Measurements from ENCODE around the gene ANO6. TPM values are rescaled to one million over a fixed set of nuclear protein-coding genes. Genes with fewer than 3 reads are reported as not detected.

The ANO6 gene
- total RNA-seq, 1 donor from 2014 or later = 46.6 TPM

- DNase-seq (no peak), ATAC-seq (ENCODE audit: poor library complexity) (peak; percentile 77)
- intact Hi-C loops (cut with DNase I) = no loop called here
Observed at GRCh38 chr12:45406988-45407850, 191.3 kb downstream of the ANO6 start.

GRCh38 chr12:45407981-45408728, 192.3 kb downstream of the ANO6 start:
- intact Hi-C loops (cut with DNase I) = no loop called here
- DNase-seq = no peak
- no peak for ATAC-seq (ENCODE audit: poor library complexity)

GRCh38 chr12:45408729-45409114, 192.8 kb downstream of the ANO6 start:
- intact Hi-C loops (cut with DNase I) = no loop called here
- no peak for ATAC-seq (ENCODE audit: poor library complexity)
- no peak for DNase-seq

DNA sequence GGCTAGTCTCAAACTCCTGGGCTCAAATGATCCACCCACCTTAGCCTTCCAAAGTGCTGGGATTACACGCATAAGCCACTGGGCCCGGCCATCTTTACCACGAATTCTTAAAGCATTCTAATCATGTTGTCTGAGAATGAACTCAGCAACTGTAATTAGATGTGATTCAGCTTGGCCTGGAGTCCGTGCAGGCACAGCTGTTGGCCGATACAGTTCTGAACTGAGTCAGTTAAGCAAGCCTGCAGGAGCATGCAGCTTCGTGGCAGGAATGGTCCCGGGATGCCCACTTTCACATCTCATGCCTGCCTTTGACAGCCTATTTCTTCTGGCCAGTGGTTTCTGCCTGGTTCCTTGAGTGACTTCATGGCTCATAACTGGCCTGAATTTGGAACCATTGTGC, 194.1 kb downstream of the ANO6 start:
- DNase-seq (no peak), ATAC-seq (ENCODE audit: poor library complexity) (no peak)
- intact Hi-C loops (cut with DNase I) = no loop called here

DNA sequence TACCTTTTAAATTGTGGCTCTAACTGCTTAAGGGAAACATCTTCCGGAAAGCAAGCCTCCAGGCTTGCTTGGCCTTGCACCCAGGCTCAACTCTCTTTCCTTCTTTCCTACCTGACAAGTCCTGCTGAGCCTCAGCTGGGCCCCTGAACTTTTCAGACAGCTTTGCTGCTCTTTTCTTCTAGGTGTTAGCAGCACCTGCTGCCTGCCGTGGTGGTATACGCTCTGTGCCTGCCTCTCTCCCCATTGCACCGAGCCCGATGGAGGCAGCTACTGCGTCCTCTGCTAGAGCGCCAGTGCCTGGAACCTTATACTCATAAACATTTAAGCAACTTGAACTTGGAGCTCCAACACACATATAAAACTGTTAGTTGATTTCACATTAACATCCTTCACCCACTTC, 195.7 kb downstream of the ANO6 start:
- DNase-seq (no peak), ATAC-seq (ENCODE audit: poor library complexity) (no peak)
- intact Hi-C loops (cut with DNase I) = no loop called here

DNA sequence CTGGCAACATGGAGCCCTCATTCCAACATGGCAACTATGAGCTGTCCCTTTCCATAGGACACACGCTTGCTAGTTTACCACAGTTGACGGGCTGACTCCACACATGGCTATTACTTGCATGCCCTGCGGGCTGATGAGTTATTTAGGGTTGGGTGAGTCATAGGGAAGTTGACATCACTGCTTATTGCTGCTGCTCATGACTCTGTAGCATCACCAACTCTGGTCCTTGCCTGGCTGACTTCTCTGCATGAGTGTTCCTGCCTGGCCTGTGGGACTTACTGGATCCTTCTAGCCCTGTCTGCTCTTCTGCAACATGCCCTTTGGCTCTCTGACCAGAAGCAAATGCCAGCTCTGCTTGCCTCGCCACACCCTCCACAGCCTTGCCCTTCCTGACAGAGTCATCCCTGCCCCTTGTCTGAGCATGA, 199.5 kb downstream of the ANO6 start:
- DNase-seq (no peak), ATAC-seq (ENCODE audit: poor library complexity) (peak; percentile 87)
- intact Hi-C loops (cut with DNase I) = no loop called here

- no peak for DNase-seq
- ATAC-seq (ENCODE audit: poor library complexity) = no peak
- intact Hi-C loops (cut with DNase I) = no loop called here
Observed at GRCh38 chr12:45416126-45416525, 200.2 kb downstream of the ANO6 start.

DNA sequence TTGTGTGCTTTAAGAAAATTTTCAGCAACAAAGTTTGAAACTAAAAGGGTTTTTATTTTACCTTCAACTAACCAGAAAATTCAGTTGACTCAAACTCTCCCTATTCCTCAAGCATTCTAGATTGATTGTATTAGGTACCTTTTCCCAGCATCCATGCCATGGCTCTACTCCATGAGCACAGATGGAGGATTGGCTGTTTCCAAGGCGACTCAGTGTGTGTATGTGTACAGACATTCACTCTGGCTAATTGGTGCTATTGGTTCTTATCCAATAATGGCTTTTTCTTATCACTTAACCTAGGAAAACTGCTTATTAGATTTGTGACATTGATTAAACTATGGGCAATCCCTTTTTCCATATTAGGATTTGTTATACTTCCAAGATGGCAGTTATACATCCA, 202.6 kb downstream of the ANO6 start:
- ATAC-seq (ENCODE audit: poor library complexity) (no peak), DNase-seq (no peak)
- intact Hi-C loops (cut with DNase I) = no loop called here

- no peak for DNase-seq
- ATAC-seq (ENCODE audit: poor library complexity) = no peak
- intact Hi-C loops (cut with DNase I) = no loop called here
Observed at GRCh38 chr12:45419317-45419814, 203.5 kb downstream of the ANO6 start.

- no peak for ATAC-seq (ENCODE audit: poor library complexity)
- intact Hi-C loops (cut with DNase I) = no loop called here
- no peak for DNase-seq
Observed at GRCh38 chr12:45421736-45422135, 205.8 kb downstream of the ANO6 start.

DNA sequence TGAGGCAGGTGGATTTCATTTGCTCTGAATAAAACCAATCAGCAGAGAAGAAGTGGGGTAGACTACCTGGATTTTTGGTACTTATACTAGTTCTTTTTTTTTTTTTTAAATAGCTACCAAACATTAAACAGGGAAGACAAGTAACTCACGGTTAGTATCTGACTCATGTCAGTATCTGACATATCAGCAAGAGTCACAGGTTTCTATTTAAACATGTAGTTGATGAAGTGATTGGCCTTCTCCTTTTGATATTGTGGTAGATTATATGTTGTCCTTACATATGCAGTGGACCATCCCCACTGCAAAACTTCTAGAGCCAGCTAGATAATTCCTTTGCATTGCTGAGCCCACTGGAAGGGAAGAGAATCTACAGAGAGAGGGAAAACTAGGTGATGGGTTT, 208.0 kb downstream of the ANO6 start:
- ATAC-seq (ENCODE audit: poor library complexity) = no peak
- intact Hi-C loops (cut with DNase I) = no loop called here
- no peak for DNase-seq

DNA sequence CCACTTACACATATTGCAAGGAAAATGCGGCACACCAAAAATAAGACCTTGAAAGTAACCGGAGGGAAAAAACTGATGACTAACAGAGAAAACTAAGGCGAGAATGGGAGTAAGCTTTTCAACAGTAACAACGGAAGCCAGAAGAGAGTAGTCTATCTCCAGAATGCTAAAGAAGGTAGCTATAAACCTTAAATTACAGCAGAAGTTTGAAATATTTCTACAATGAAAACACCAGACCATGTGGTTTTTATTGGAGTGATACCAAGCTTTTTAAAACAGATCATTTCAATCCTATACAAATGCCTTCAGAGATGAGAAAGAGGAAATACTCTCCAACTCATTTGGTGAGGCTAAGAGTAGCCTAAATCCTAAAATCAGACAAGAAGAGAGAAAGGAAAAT, 209.5 kb downstream of the ANO6 start:
- intact Hi-C loops (cut with DNase I) = no loop called here
- ATAC-seq (ENCODE audit: poor library complexity) = no peak
- DNase-seq = no peak

DNA sequence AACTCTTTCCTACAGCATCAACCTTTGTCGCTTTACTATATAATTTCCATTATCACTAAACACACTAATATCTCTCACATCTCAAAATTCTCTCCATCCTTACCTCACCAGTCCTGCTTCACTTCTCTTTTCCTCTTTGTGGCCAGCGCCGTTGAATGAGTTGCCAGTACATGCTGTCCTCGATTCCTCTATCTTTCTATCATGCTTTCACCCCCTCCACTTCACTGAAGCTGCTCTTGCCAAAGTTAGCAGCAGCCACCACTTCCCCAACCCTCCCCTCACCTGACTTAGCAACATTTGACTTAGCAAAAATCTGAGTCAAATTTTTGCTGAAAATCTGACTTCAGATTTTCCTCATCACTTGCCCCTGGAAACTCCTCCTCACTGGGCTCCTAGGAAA, 210.4 kb downstream of the ANO6 start:
- DNase-seq (peak; percentile 40), ATAC-seq (ENCODE audit: poor library complexity) (peak; percentile 90)

DNA sequence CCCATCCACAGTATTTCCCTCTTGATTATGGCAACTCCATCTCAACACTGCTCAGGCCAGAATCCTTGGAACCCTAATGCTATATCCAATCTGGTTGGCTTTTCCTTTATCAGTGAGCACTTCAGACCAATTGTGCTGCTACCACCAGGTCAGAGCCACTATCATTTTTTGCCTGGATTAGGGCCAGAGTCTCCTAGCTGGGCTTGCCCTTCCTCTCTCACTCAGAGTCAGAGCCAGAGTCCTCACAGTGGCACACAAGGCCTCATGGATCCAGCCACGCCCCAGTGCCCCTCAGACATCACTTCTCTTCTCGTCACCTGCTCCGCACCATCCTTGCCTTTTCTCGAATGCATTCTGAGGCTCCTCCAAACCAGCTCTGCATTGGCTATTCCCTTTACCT, 211.1 kb downstream of the ANO6 start:
- DNase-seq (peak; percentile 58), ATAC-seq (ENCODE audit: poor library complexity) (peak; percentile 93)
- intact Hi-C loops (cut with DNase I) = no loop called here

More for the DNA sequence above, 210.4 kb downstream of the ANO6 start:
- intact Hi-C loops (cut with DNase I) = no loop called here

DNA sequence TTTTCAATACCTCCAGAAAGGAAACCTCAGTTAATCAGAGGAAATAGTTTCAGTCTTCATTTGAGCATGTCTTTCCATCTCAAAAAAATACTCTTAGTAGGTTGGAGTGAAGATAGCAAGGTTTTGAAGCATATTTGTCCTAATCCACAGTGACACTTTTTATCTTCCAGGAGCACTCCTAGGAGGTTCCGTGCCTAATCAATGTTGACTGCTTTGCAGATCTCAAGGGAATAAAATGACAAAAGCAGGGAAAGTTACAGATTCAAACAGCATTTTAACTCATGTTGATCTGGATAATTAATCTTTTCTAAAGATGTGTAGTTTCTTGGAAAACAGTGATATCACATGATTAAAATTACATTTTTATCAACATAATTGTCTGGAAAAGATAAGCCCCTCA, 213.9 kb downstream of the ANO6 start:
- DNase-seq (no peak), ATAC-seq (ENCODE audit: poor library complexity) (no peak)
- intact Hi-C loops (cut with DNase I) = no loop called here

GRCh38 chr12:45431126-45431525, 215.2 kb downstream of the ANO6 start:
- intact Hi-C loops (cut with DNase I) = no loop called here
- DNase-seq = no peak
- ATAC-seq (ENCODE audit: poor library complexity) = no peak

DNA sequence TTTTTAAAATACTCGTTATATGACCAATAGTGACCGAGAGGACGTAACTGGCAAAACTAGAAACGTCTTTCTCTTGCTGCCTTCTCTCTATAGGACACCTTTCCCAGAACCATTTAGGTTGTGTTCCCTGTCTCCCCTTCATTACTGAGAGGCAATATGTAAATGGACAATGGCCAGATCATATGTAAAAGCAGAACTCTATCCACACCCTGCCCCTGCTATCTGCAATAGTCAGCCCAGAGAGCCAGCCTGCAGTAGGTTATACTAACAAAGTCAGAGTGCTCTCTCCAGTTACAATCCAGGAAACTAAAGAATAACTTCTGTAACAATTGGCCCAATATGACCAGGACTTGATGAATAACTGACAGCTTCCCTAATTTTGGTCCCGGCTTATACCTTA, 216.8 kb downstream of the ANO6 start:
- intact Hi-C loops (cut with DNase I) = no loop called here
- ATAC-seq (ENCODE audit: poor library complexity) = no peak
- DNase-seq = no peak

GRCh38 chr12:45433441-45433868, 217.6 kb downstream of the ANO6 start:
- DNase-seq (no peak), ATAC-seq (ENCODE audit: poor library complexity) (no peak)
- intact Hi-C loops (cut with DNase I) = no loop called here

GRCh38 chr12:45434094-45434493, 218.2 kb downstream of the ANO6 start:
- intact Hi-C loops (cut with DNase I) = no loop called here
- no peak for ATAC-seq (ENCODE audit: poor library complexity)
- DNase-seq = no peak
